GM21360 (cell line): ENCODE data around the gene GRN.
"Not testable (repeated sequence)": the region's sequence is repeated elsewhere in the genome, so short reads cannot be mapped to it uniquely, and the experiment has no call there.

Source experiments
- ATAC-seq: cut with Tn5 transposase; IDR thresholded peaks from one replicate; pipeline ENCODE4 v1.9.1; 2021; ENCODE audit warnings: mild to moderate bottlenecking, moderate library complexity; ENCODE audit not compliant: unreplicated experiment

The GRN gene

GRCh38 chr17:44321246-44322120 is 23.6 kb upstream of the GRN start:
- ATAC-seq = no peak

GRCh38 chr17:44322236-44322895 is 22.7 kb upstream of the GRN start:
- ATAC-seq = no peak

GRCh38 chr17:44323359-44324091 is 21.6 kb upstream of the GRN start:
- ATAC-seq = no peak

DNA sequence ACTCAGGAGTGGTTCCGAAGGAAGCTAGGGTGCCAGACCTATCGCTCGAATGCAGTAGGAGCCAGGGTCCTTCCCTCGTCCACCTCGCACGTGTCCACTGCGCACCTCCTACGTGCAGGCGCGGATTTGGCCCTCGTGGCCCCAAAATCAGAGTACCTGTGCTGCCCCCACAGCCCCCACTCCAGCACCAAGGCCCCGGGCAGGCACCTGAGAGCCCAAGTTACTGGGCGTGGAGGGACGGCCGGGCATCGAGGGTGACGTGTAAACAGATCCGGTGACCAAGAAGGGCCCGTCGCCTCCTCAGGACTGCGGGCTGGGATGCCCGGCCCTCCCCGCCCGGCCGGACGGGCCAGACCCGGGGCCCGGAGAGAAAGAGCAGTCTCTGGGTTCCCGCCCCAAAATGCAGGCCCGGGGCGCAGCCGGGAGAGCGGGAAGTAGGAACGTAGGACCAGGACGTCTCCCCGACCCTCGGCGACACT is 21.0 kb upstream of the GRN start:
- ATAC-seq = no peak

DNA sequence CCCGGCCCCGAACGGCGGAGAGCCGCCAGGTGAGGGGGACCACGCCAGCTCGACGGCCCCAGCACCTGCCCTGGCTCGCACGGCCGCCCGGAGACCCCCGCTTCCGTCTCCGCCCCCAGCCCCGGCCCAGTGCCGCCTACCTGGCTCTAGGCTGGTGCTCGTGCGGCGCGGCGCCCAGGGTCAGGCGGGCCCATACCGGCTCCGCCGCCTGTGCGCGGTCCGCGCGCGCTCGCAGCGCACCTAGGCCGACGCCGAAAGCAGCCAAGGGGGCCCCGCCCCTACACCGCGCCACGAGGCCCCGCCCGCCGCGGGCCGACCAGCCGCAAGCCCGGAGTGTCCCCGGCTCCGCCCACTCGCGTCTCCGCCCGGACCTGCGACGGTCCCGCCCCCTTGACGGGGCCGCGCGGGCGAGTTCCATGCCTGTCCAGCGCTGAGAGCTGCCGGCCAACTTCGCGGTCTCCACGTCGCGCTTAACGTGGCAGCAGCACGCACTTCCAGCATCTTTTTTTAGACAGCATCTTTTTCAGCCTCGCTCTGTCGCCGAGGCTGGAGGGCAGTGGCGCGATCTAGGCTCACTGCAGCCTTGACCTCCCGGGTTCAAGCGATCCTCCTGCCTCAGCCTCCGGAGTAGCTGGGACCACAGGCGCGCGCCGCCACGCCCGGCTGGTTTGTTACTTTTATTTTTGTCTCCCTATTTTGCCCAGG is 20.4 kb upstream of the GRN start, which contains the start of gene SLC25A39:
Gene SLC25A39 (minus strand): TSS at position 253 of the 705 bp plus-strand sequence. CDS start 1,261 bp downstream, outside the sequence.
- peak; percentile 58 for ATAC-seq

GRCh38 chr17:44326861-44327444 is 18.1 kb upstream of the GRN start:
- ATAC-seq = peak; percentile 56

GRCh38 chr17:44327715-44328449 is 17.2 kb upstream of the GRN start:
- ATAC-seq = no peak

- ATAC-seq = not testable (repeated sequence)
Observed at GRCh38 chr17:44329516-44329915, 15.6 kb upstream of the GRN start.

DNA sequence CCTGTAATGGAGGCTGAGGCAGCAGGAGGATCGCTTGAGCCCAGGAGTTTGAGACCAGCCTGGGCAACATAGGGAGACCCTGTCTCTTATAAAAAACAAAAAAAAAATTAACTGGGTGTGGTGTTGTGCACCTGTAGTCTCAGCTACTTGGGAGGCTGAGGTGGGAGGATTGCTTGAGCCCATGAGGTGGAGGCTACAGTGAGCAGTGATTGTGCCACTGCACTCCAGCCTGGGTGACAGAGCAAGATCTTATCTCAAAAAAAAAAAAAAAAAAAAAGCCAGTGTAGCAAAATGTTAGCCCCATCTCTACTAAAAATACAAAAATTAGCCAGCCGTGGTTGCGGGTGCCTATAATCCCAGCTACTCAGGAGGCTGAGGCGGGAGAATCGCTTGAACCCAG is 14.8 kb upstream of the GRN start:
- ATAC-seq = not testable (repeated sequence)

DNA sequence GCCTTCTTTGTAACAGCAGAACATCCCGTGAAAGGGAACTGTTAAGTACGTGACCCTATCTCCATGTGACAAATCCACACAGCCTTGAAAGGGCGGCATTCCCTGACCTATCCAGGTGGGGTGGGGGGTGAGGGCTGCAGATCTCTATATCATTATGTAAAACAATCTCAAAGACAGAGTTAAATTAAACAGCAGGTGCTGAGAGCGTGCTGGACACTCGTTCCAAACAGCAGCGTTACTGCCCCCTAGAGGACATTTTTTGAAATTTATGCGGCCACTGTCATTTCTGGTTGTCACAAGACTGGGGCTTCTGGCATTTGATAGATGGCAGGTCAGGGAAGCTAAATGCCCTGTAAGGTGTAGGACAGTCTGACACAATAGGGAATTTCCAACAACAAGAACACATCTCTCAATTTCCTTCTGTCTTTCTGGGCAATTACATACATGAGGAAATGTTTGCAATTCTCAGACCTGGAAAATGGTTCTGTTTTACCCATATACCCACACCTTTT is 13.8 kb upstream of the GRN start:
- no peak for ATAC-seq

GRCh38 chr17:44333371-44333770 is 11.7 kb upstream of the GRN start:
- no peak for ATAC-seq

- no peak for ATAC-seq
Observed at GRCh38 chr17:44334315-44334714, 10.8 kb upstream of the GRN start.

- ATAC-seq = no peak
Observed at GRCh38 chr17:44334727-44335126, 10.4 kb upstream of the GRN start.

DNA sequence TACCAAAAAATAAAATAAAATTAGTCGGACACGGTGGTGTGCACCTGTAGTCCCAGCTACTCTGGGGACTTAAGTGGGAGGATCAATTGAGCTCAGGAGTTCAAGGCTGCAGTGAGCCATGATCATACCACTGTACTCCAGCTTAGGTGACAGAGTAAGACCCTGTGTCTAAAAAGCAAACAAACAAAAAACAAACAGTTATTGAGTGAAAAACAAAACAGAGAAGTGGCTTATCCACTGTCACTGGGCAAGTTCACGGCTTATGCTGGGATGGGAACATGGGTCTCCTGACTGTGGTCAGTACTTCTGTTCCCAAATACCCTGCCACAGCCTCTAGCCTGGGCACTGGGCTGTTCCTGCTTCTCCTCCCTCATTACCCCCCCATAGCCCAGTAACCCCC is 9.5 kb upstream of the GRN start:
- no peak for ATAC-seq

DNA sequence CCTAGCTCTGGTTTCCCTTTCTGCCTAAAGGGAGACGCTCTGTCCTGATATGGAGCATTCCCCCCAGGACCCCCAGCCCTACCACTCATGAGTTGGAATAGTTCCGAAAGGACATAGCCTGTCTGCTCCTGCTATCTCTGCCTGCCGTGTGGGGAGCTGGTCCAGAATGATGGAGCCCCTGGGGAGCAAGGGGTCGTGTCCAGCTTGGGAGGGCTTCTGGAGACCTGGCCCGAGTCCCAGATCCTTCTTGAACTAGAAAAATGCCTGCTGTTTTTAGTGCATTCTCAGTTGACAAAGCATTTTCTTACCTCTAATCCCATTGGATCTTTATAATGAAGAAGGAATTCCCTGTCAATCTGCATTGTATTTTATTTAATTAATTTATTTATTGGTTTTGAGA is 9.1 kb upstream of the GRN start:
- no peak for ATAC-seq

GRCh38 chr17:44338702-44339101 is 6.4 kb upstream of the GRN start:
- no peak for ATAC-seq

- not testable (repeated sequence) for ATAC-seq
Observed at GRCh38 chr17:44340553-44340952, 4.5 kb upstream of the GRN start.

- no peak for ATAC-seq
Observed at GRCh38 chr17:44343510-44344209, 1.4 kb upstream of the GRN start.
